NOMO-1 treated with DMSO at 0.1 percent for 48 hours (cell line): ENCODE measurements around the gene CNGA2.

Source experiments
- DNase-seq: peaks from one replicate; lab custom pipeline; 2025; ENCODE audit not compliant: unreplicated experiment; lab: John Stamatoyannopoulos, UW

CNGA2 gene

GRCh38 chrX:151750511-151750910 is 16.0 kb downstream of the CNGA2 start:
- no peak for DNase-seq

DNA sequence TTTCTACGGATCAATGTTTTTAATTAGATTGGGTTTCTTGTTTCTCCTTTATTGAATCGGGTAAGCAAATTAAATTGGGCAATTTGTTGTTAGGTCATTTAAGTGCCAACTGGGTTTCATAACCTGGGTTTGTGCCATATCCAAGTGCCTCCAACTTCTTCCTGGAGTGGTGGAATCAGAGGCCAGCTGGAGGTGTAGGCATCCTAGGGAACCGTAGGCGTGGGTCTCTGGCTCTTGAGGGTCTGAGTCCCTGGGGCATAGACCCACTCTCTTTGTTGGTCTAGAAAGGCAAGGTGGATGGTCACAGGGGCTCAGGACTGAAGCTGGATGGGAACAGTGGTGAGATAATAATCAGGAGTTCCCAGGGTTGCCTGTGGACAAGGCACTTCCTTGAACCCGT is 18.3 kb downstream of the CNGA2 start:
- DNase-seq: no peak

DNA sequence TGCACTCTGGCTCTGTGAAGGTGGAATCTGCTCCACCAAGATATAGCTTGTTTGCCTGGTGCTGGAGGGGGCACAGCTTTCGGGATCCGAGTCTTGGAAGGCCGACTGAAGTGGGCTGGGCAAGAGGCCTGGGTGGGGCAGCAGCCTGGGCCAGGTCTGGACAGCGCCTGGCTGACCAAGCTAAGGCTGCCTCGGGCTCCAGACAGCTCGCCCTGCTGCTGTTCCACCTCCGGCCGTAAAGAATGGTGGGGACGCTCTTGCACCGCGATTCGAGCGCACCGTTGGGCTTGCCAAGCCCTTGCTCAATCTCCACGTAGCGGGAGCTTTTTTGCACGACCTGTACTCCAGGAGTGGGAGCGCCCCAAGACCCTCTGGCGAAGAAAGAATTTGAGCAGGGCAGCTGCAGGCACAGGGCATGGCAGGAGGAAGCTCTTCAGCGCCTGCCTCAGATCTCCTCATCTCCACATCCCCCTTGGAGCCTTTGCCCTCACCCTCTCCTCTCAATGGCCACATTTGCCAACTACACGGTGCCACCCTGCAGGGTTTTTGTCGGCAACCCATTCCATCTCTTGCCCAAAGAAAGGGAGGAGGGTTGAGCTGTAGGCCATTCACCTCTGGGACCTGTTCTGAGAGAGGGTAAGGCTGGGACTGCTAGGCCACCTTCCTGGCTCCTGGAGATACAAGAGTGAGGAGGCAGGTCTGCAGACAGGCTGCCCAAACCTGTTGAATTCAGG is 18.9 kb downstream of the CNGA2 start:
- peak; percentile 1 for DNase-seq

GRCh38 chrX:151754047-151754429 is 19.5 kb downstream of the CNGA2 start:
- peak; percentile 1 for DNase-seq

DNA sequence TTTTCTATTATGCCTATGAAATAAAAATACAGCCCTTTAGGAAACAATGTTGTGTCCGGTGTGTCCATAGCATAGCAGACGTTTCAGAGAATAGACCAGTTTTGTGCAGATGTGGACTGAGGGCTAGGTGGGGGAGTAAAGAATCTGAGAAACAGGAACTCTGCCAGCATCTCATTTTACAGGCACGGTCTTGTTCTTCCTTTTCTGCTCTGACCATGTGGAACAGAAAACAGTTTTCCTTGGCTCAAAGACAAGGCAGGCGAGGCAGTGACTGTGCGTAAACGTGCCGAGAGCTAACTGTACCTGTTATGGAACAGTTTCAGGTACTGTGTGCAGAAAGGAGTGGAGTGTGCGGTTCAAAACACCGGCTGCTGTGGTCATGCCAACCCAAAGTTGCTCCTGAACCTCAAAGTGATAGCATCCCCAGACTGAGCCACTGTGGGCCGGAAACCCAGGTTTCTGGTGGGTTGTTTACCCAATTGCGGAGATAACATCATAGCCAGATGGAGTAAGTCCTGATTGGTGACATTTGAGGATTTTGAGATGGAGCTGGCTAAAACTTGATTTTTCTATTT is 20.2 kb downstream of the CNGA2 start:
- DNase-seq: no peak

- no peak for DNase-seq
Observed at GRCh38 chrX:151759041-151759708, 24.6 kb downstream of the CNGA2 start.

- no peak for DNase-seq
Observed at GRCh38 chrX:151762802-151763201, 28.3 kb downstream of the CNGA2 start.

- DNase-seq: no peak
Observed at GRCh38 chrX:151763711-151764110, 29.2 kb downstream of the CNGA2 start.

DNA sequence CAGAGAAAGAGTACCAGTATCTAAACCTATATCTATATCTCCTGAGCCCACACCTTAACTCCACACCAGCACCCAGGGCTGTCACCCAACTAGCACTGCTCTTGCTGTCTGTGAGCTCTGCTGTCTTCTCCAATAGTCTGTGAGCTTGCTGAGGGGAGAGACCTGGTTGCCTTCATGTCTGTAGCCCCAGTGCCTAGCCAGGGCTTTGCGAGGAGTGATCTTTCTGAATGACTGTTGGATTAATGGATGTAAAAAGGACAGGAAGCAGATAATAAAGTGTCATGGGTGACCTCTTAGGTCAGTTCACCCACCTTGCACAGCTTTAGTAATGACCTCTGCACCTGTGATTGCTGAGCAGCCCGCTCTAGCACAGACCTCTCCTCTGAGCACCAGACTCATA is 30.5 kb downstream of the CNGA2 start:
- no peak for DNase-seq

DNA sequence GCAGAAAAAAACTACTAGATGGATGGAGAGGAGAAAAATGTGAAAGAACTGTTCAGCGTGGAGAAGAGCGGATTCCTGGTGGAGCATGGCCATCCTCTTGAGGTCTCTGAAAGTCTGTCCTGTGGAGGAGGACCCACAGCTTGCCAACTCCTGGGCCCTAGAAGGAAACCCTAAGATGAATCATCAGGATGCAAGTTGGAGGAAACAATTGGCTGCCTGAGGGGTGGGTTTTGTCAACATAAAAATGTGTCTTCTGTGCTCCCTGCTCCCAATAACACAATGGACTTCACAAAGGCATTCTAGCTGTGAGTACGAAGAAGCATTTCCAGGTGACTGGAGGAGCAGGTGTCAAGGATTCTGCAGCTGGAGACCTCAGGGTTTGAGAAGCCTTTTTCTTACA is 37.2 kb downstream of the CNGA2 start:
- no peak for DNase-seq

DNA sequence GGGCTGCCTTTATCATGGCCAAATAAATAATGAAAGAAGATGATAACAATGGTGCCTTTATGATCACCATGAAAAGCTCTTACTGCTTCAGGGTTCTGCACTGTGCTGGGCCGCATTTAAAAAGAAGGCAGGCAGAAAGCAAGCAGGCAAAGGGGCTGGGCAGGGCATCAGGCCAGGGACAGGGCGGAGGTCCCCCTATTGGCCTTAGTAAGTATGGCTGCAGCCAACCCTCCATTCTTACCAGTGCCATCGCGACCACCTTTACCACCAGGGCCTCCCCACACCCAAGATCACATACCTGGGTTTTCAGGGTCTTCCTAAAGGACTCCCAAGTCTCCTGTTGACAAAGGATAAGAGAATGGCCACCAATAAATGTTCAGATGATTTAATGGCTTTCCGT is 38.9 kb downstream of the CNGA2 start:
- no peak for DNase-seq

- no peak for DNase-seq
Observed at GRCh38 chrX:151774421-151774820, 39.9 kb downstream of the CNGA2 start.

GRCh38 chrX:151776181-151776731 is 41.7 kb downstream of the CNGA2 start:
- DNase-seq: no peak

- DNase-seq: no peak
Observed at GRCh38 chrX:151776936-151777335, 42.4 kb downstream of the CNGA2 start.

DNA sequence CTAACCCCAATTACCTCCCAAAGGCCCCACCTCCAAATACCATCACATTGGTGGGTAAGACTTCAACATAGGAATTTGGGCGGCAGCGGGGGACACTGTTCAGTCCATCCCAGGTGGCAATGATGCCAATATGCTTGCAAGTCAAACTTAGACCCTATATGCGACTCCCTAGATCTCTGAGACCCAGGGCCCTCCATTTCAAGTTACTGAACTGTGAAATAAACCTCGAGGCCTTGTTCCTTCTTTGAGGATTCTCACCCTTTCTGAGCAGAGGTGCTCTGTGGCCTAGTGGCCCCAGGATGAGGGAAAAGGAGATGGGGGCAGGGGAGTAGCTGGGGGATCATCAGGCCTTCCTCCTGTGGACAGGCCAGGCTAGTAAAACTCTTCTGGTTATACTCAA is 44.7 kb downstream of the CNGA2 start:
- no peak for DNase-seq

GRCh38 chrX:151780621-151781020 is 46.1 kb downstream of the CNGA2 start:
- no peak for DNase-seq

- DNase-seq: no peak
Observed at GRCh38 chrX:151789179-151789800, 54.7 kb downstream of the CNGA2 start.

DNA sequence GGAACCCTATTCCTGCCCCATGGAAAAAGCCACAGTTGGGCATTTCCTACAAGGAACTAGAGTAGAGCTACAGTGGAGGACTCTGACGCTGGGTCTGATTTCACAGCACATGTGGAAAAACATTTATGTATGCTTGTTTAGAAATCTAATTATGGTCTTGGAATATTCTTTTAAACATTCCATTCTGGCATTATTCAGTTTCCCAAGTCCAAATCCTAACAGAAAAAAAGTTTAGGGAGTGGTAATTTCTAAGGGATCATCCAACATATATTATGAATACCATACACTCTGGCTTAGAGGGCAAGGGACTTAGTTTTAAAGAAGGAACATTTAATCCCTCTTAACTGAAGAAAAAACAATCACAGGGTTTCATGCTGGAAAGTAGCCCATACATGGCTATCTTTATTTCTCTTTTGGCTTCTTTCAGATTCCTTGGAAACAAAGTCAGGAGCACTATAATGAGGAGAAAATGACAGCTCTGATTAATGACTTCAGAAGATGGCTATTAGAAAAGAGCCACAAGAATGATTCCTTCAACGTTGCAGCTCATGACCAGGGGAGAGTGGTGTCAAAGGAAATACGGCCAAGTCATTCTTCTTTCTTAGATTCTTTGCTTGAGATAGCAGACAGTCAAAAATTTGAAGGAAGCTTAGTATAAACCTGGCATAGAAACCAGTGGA is 56.1 kb downstream of the CNGA2 start:
- DNase-seq: no peak

- DNase-seq: no peak
Observed at GRCh38 chrX:151791961-151792360, 57.4 kb downstream of the CNGA2 start.

DNA sequence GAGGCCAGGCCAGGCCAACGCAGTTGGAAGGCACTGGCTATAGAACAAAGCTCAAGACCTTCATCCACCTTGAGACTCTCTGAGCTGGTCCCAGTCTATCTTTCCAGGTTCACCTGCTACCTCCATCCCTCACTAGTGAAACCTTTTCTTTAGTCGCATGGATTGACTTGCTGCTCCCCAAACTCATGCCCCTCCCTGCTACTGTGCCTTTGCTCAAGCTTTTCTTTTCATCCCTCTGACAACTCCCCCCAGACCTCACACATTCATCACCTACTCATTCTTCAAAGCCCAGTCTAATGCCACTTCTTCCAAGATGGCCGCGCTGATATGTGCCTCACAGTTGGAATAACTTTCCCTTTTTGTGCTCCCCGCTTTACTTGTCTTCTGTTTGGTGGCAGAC is 58.0 kb downstream of the CNGA2 start:
- DNase-seq: no peak

- no peak for DNase-seq
Observed at GRCh38 chrX:151793886-151794285, 59.3 kb downstream of the CNGA2 start.
